Right lobe of liver (tissue), 4 donors: Measurements from ENCODE around the gene CSNK2B.

Experiments
- POLR2A ChIP-seq: fragments of 450-650 bp; IDR thresholded peaks from one replicate; pipeline ENCODE4 v1.6.1; 2017; ENCODE audit warnings: antibody characterized with exemption, mild to moderate bottlenecking
- TF ChIP-seq, protein P1 (sequence below), 4 donors: fragments of 200-600 bp in 3 of 4; fragments of 450-650 bp in 1 of 4; IDR thresholded peaks; one replicate each; pipeline versions ENCODE4 v1.5.1 to v1.8.0; 2016 to 2022; ENCODE audit warnings: antibody characterized with exemption in 4 of 4, mild to moderate bottlenecking in 2 of 4
- donor health status: DM: no; HTN: no; CAD: no.
- donor health status: DM: no; HTN: no; CAD: no.
- donor health status: DM: no; HTN: yes; CAD: no.

DNA sequence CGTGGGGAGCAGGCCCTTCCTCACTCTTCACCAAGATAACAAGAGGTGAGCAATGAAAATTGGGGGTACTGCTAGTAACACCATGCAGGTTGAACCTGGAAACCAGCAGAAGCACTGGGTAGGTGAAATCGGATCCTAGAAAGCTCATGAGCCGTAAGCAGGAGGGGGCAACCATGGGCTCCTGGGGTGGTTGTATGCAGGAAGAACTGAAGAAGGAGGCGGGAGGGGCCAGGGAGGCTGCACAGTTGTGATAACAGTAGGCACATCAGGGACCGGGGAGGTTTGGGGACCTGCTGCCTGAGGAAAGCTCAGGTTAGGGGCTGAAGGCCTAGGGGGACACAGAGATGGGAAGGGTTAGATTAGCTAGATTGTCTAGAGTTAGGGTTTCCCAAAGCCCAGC lies 20.6 kb downstream of the CSNK2B start:
- TF ChIP-seq, protein P1, sequence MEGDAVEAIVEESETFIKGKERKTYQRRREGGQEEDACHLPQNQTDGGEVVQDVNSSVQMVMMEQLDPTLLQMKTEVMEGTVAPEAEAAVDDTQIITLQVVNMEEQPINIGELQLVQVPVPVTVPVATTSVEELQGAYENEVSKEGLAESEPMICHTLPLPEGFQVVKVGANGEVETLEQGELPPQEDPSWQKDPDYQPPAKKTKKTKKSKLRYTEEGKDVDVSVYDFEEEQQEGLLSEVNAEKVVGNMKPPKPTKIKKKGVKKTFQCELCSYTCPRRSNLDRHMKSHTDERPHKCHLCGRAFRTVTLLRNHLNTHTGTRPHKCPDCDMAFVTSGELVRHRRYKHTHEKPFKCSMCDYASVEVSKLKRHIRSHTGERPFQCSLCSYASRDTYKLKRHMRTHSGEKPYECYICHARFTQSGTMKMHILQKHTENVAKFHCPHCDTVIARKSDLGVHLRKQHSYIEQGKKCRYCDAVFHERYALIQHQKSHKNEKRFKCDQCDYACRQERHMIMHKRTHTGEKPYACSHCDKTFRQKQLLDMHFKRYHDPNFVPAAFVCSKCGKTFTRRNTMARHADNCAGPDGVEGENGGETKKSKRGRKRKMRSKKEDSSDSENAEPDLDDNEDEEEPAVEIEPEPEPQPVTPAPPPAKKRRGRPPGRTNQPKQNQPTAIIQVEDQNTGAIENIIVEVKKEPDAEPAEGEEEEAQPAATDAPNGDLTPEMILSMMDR (IDR thresholded peaks at IDR 0.05), result no peak
- no peak for TF ChIP-seq POLR2A
